Measurements from ENCODE around the gene TPI1. TPM values are rescaled to one million over a fixed set of nuclear protein-coding genes. Genes with fewer than 3 reads are reported as not detected.

TPI1 gene
- total RNA-seq, 1 experiment from 2014 or later, result 1,177 TPM

GRCh38 chr12:6919588-6919987 is 52.3 kb downstream of the TPI1 start:
- Histone ChIP-seq H3K23ac (ENCODE audit: insufficient read length, low read depth, low read length) (no peak overlapping the region), H2BK5ac (ENCODE audit: insufficient read length, low read length) (no peak overlapping the region), H3K79me2 (ENCODE audit: insufficient read depth, low read length) (no peaks in the 10 kb centered on the region), H3K9ac (ENCODE audit: extremely low read depth, insufficient read length, low read length) (no peak overlapping the region), H4K5ac (ENCODE audit: insufficient read length, low read depth, low read length) (no peak overlapping the region), H2AFZ (ENCODE audit: low read length) (no peak overlapping the region), H2BK20ac (ENCODE audit: low read depth, low read length, poor library complexity, severe bottlenecking) (no peak overlapping the region), H3T11ph (ENCODE audit: low read length) (no peak overlapping the region), H2BK120ac (ENCODE audit: low read depth, low read length, poor library complexity, severe bottlenecking) (no peak overlapping the region), H4K20me1 (ENCODE audit: control insufficient read depth, insufficient read depth, insufficient read length) (no peaks in the 10 kb centered on the region), H3K4ac (ENCODE audit: low read depth, low read length) (no peak overlapping the region), H3K9me3 (ENCODE audit: control insufficient read depth, low read depth, low read length) (no peaks in the 10 kb centered on the region), H2BK15ac (ENCODE audit: low read depth, low read length) (no peak overlapping the region), H2AK5ac (ENCODE audit: insufficient read length, low read length) (no peak overlapping the region), H3K27ac (ENCODE audit: insufficient read length, low read depth, low read length) (no peak overlapping the region), H4K91ac (ENCODE audit: insufficient read length, low read depth, low read length) (no peak overlapping the region), H3K18ac (ENCODE audit: insufficient read length, low read depth, low read length) (no peak overlapping the region), H2BK12ac (ENCODE audit: insufficient read length, low read depth, low read length) (no peak overlapping the region), H3K14ac (ENCODE audit: insufficient read depth, low read length) (no peak overlapping the region), H3K4me1 (ENCODE audit: insufficient read depth, low read length) (peaks cover 1% of the 10 kb centered on the region; the same call in 1 of the 2 replicates), H3K23me2 (ENCODE audit: insufficient read length, low read depth, low read length, poor library complexity, severe bottlenecking) (peaks cover 9% of the 10 kb centered on the region), H3K56ac (ENCODE audit: insufficient read length, low read depth, low read length) (no peak overlapping the region), H3K79me1 (ENCODE audit: insufficient read depth, low read depth, low read length, poor library complexity, severe bottlenecking) (peaks cover 6% of the 10 kb centered on the region), H4K8ac (replicated peaks; ENCODE audit: insufficient read length, low read depth, low read length) (no peak overlapping the region), H3K27me3 (ENCODE audit: insufficient read depth, low read length) (no peaks in the 10 kb centered on the region), H3K4me2 (ENCODE audit: insufficient read depth, insufficient read length, low read length) (no peak overlapping the region)
- DNase-seq, result no peak
- Mint-ChIP-seq H3K4me1 (peaks cover 32 to 43% of the 10 kb centered on the region in 2 experiments), H3K4me3 (no peak overlapping the region), H3K27me3 (ENCODE audit: low read depth) (peaks cover 2% of the 10 kb centered on the region; the same call in 1 of the 2 replicates), H3K36me3 (ENCODE audit: insufficient read depth in 1 of 3, low read depth in 3 of 3) (peaks cover 34 to 70% (median 69%) of the 10 kb centered on the region in 3 experiments), H3K27ac (peak overlapping the region; percentile 2 to 88 (median 36); a peak in 3 of 7 replicates), H3K9me3 (no peaks in the 10 kb centered on the region)
- WGBS (ENCODE audit: extremely low coverage, insufficient read length, low lambda C conversion rate), result no CpG with 5 or more reads among the region's 7 CpGs
- TF ChIP-seq CTCF (conservative IDR thresholded peaks at IDR 0.05), result peak; percentile 28; the same call in 2 of the 3 replicates

Other genes with a start within 250 kb of the TPI1 start
- gene LPAR5, start 231.6 kb upstream of the TPI1 start, total RNA-seq (2021), result 0.22 TPM in 2 replicates
- 1.3 and 1.9 TPM in 2 replicates for gene ACRBP, start 220.1 kb upstream of the TPI1 start, total RNA-seq (2021)
- gene ING4, start 204.4 kb upstream of the TPI1 start, total RNA-seq (2021), result 20.1 TPM in 2 replicates
- gene ZNF384, start 178.2 kb upstream of the TPI1 start, total RNA-seq (2021), result 83.5 and 88.0 TPM in 2 replicates
- gene PIANP, start 166.7 kb upstream of the TPI1 start, total RNA-seq (2021), result 5.2 and 6.6 TPM in 2 replicates
- 34.2 and 35.9 TPM in 2 replicates for gene COPS7A, start 143.5 kb upstream of the TPI1 start, total RNA-seq (2021)
- 244 and 258 TPM in 2 replicates for gene MLF2, start 114.4 kb upstream of the TPI1 start, total RNA-seq (2021)
- gene PTMS, start 101.2 kb upstream of the TPI1 start, total RNA-seq (2021), result 422 and 438 TPM in 2 replicates
- gene LAG3, start 95.0 kb upstream of the TPI1 start, total RNA-seq (2021), result 1.7 and 2.2 TPM in 2 replicates
- 0.88 and 1.1 TPM in 2 replicates for gene CD4, start 78.0 kb upstream of the TPI1 start, total RNA-seq (2021)
- gene GPR162, start 45.7 kb upstream of the TPI1 start, total RNA-seq (2021), result 4.6 and 6.1 TPM in 2 replicates
- 55.0 and 60.2 TPM in 2 replicates for gene P3H3, start 39.1 kb upstream of the TPI1 start, total RNA-seq (2021)
- gene GNB3, start 26.6 kb upstream of the TPI1 start, total RNA-seq (2021), result 17.3 and 20.0 TPM in 2 replicates
- gene CDCA3, start 16.2 kb upstream of the TPI1 start, total RNA-seq (2021), result 45.1 and 48.6 TPM in 2 replicates
- gene USP5, start 15.4 kb upstream of the TPI1 start, total RNA-seq (2021), result 143 and 144 TPM in 2 replicates
- gene SPSB2, start 5.8 kb downstream of the TPI1 start, total RNA-seq (2021), result 13.7 and 16.3 TPM in 2 replicates
- gene LRRC23, start 37.3 kb downstream of the TPI1 start, total RNA-seq (2021), result 2.1 and 2.6 TPM in 2 replicates
- gene ENO2, start 47.0 kb downstream of the TPI1 start, total RNA-seq (2021), result 165 and 166 TPM in 2 replicates
- 97.9 and 103 TPM in 2 replicates for gene ATN1, start 60.4 kb downstream of the TPI1 start, total RNA-seq (2021)
- not detected in 2 replicates for gene RNU7-1, start 76.3 kb downstream of the TPI1 start, total RNA-seq (2021)
- 195 TPM in 2 replicates for gene C12orf57, start 76.5 kb downstream of the TPI1 start, total RNA-seq (2021)
- gene PTPN6, start 83.8 kb downstream of the TPI1 start, total RNA-seq (2021), result 18.2 and 19.8 TPM in 2 replicates
- gene PHB2, start 103.1 kb downstream of the TPI1 start, total RNA-seq (2021), result 370 and 383 TPM in 2 replicates
- gene EMG1, start 103.4 kb downstream of the TPI1 start, total RNA-seq (2021), result 62.7 and 67.4 TPM in 2 replicates
- 45.0 and 47.7 TPM in 2 replicates for gene LPCAT3, start 150.9 kb downstream of the TPI1 start, total RNA-seq (2021)
- gene C1S, start 193.2 kb downstream of the TPI1 start, total RNA-seq (2021), result 3.4 and 4.2 TPM in 2 replicates
- 11.4 and 11.5 TPM in 2 replicates for gene C1R, start 224.9 kb downstream of the TPI1 start, total RNA-seq (2021)
- 14.4 and 15.1 TPM in 2 replicates for gene C1RL, start 241.7 kb downstream of the TPI1 start, total RNA-seq (2021)